ENCODE results near the gene MAGOH. TPM values are rescaled to one million over a fixed set of nuclear protein-coding genes. Genes with fewer than 3 reads are reported as not detected.

The MAGOH gene
- total RNA-seq, 2 donors from 2014 or later, result 23.0 to 36.1 TPM

- whole genome bisulfite sequencing, result 14% methylated on average over 8 of the region's 8 CpGs
- TF ChIP-seq POLR2AphosphoS5 (IDR thresholded peaks at IDR 0.05) (no peak), POLR2A (IDR thresholded peaks at IDR 0.05) (no peak), CTCF (IDR thresholded peaks at IDR 0.05) (peak; percentile 70 to 91 (median 89))
- intact Hi-C loops (cut with DNase I), result loop anchor here (1.0 kb wide), 1 partner anchor 115 kb away; no protein-coding TSS in a partner anchor
- no peak overlapping the region for H3K4me3 ChIP-seq
- H3K36me3 ChIP-seq, result no peaks in the 10 kb centered on the region
- H3K9me3 ChIP-seq, result no peaks in the 10 kb centered on the region
- no peaks in the 10 kb centered on the region for H3K27me3 ChIP-seq (replicated peaks; ENCODE audit: insufficient read depth)
- no peaks in the 10 kb centered on the region for H3K4me1 ChIP-seq (replicated peaks)
- peak; percentile 25 for DNase-seq (ENCODE audit: low spot score)
- H3K27ac ChIP-seq, result no peak overlapping the region
Observed at GRCh38 chr1:53278298-53278725, 40.0 kb upstream of the MAGOH start.

GRCh38 chr1:53277326-53277725, 39.0 kb upstream of the MAGOH start:
- 97% methylated on average over 5 of the region's 5 CpGs for WGBS
- TF ChIP-seq CTCF (IDR thresholded peaks at IDR 0.05), result no peak
- no peak for TF ChIP-seq POLR2A (IDR thresholded peaks at IDR 0.05)
- TF ChIP-seq POLR2AphosphoS5 (IDR thresholded peaks at IDR 0.05), result no peak
- H3K27ac ChIP-seq, result no peak overlapping the region
- H3K36me3 ChIP-seq, result no peaks in the 10 kb centered on the region
- no peak for DNase-seq (ENCODE audit: low spot score)
- no peaks in the 10 kb centered on the region for H3K4me1 ChIP-seq (replicated peaks)
- H3K4me3 ChIP-seq, result no peak overlapping the region
- H3K9me3 ChIP-seq, result no peaks in the 10 kb centered on the region
- no peaks in the 10 kb centered on the region for H3K27me3 ChIP-seq (replicated peaks; ENCODE audit: insufficient read depth)
- intact Hi-C loops (cut with DNase I), result no loop called here

GRCh38 chr1:53276902-53277281, 38.6 kb upstream of the MAGOH start:
- Histone ChIP-seq H3K9me3 (no peaks in the 10 kb centered on the region), H3K27me3 (replicated peaks; ENCODE audit: insufficient read depth) (no peaks in the 10 kb centered on the region), H3K4me1 (replicated peaks) (no peaks in the 10 kb centered on the region), H3K27ac (no peak overlapping the region), H3K4me3 (no peak overlapping the region), H3K36me3 (no peaks in the 10 kb centered on the region)
- TF ChIP-seq POLR2A (IDR thresholded peaks at IDR 0.05) (no peak), POLR2AphosphoS5 (IDR thresholded peaks at IDR 0.05) (no peak), CTCF (IDR thresholded peaks at IDR 0.05) (no peak)
- DNase-seq (ENCODE audit: low spot score), result no peak
- intact Hi-C loops (cut with DNase I), result no loop called here
- WGBS, result 81% methylated on average over 43 of the region's 46 CpGs

- intact Hi-C loops (cut with DNase I), result no loop called here
- TF ChIP-seq POLR2A (IDR thresholded peaks at IDR 0.05), result no peak
- no peak for TF ChIP-seq POLR2AphosphoS5 (IDR thresholded peaks at IDR 0.05)
- no peak for TF ChIP-seq CTCF (IDR thresholded peaks at IDR 0.05)
- 80% methylated on average over 47 of the region's 48 CpGs for WGBS
Observed at GRCh38 chr1:53276153-53276901, 38.0 kb upstream of the MAGOH start.

GRCh38 chr1:53275566-53275965, 37.2 kb upstream of the MAGOH start:
- Histone ChIP-seq H3K36me3 (no peaks in the 10 kb centered on the region), H3K27me3 (replicated peaks; ENCODE audit: insufficient read depth) (no peaks in the 10 kb centered on the region), H3K27ac (no peak overlapping the region), H3K9me3 (no peaks in the 10 kb centered on the region), H3K4me1 (replicated peaks) (no peaks in the 10 kb centered on the region), H3K4me3 (no peak overlapping the region)
- intact Hi-C loops (cut with DNase I), result no loop called here
- no peak for DNase-seq (ENCODE audit: low spot score)
- TF ChIP-seq POLR2AphosphoS5 (IDR thresholded peaks at IDR 0.05) (no peak), POLR2A (IDR thresholded peaks at IDR 0.05) (no peak), CTCF (IDR thresholded peaks at IDR 0.05) (no peak)
- WGBS, result 93% methylated on average over 3 of the region's 3 CpGs

More at GRCh38 chr1:53276153-53276901, 38.0 kb upstream of the MAGOH start:
- no peaks in the 10 kb centered on the region for H3K9me3 ChIP-seq
- DNase-seq (ENCODE audit: low spot score), result no peak
- no peak overlapping the region for H3K27ac ChIP-seq
- no peaks in the 10 kb centered on the region for H3K36me3 ChIP-seq
- H3K4me3 ChIP-seq, result no peak overlapping the region
- no peaks in the 10 kb centered on the region for H3K27me3 ChIP-seq (replicated peaks; ENCODE audit: insufficient read depth)
- no peaks in the 10 kb centered on the region for H3K4me1 ChIP-seq (replicated peaks)
